H1 (cell line): Measurements from ENCODE around the gene LRCH2. TPM values are rescaled to one million over a fixed set of nuclear protein-coding genes. Genes with fewer than 3 reads are reported as not detected.

ENCODE experiments used
- CTCF ChIA-PET: fragments of 300-600 bp; sonication (Branson Sonifier 250); formaldehyde crosslinking; loops from one replicate; lab custom pipeline; 2021; ENCODE audit not compliant: partially characterized antibody; lab: Charles Lee
- POLR2A ChIA-PET: fragments of 300-600 bp; sonication (Branson Sonifier 250); formaldehyde crosslinking; loops from one replicate; lab custom pipeline; 2021; ENCODE audit warnings: inconsistent platforms; ENCODE audit not compliant: partially characterized antibody; lab: Charles Lee
- DNase-seq, 2 experiments: peaks; one replicate each; pipeline versions ENCODE4 v3.0.0 to v3.0.0-alpha.2; 2010 to 2022; ENCODE audit warnings: low spot score in 2 of 2, low read depth in 1 of 2, mixed read lengths in 1 of 2
- FAIRE-seq: peaks from 2 replicates; lab custom pipeline; 2011; peaks lifted over from hg19 to GRCh38; lab: Jason Lieb, UNC
- H2AFZ ChIP-seq: 2 replicates; pipeline ENCODE4 v1.8.1; 2012; ENCODE audit warnings: low read length, inconsistent platforms
- H2AK5ac ChIP-seq: 2 replicates; pipeline ENCODE4 v1.6.1; 2013; ENCODE audit warnings: low read depth, low read length
- H2BK120ac ChIP-seq: replicated peaks from 2 replicates; pipeline ENCODE3; 2013; ENCODE audit warnings: low read depth, low read length, inconsistent platforms
- H2BK12ac ChIP-seq: 2 replicates; pipeline ENCODE4 v1.6.1; 2013; ENCODE audit warnings: low read depth, low read length
- H2BK15ac ChIP-seq: 2 replicates; pipeline ENCODE4 v1.6.1; 2013; ENCODE audit warnings: low read length
- H2BK20ac ChIP-seq: 2 replicates; pipeline ENCODE4 v1.6.1; 2013; ENCODE audit warnings: low read length
- H2BK5ac ChIP-seq: 2 replicates; pipeline ENCODE4 v1.6.1; 2013; ENCODE audit warnings: low read depth, low read length
- H3K14ac ChIP-seq: 2 replicates; pipeline ENCODE4 v1.6.1; 2013; ENCODE audit warnings: inconsistent platforms; ENCODE audit not compliant: insufficient read length
- H3K18ac ChIP-seq: 2 replicates; pipeline ENCODE4 v1.6.1; 2013; ENCODE audit warnings: low read length; ENCODE audit errors: extremely low read depth
- H3K23ac ChIP-seq: 2 replicates; pipeline ENCODE4 v1.6.1; 2013; ENCODE audit warnings: inconsistent platforms; ENCODE audit not compliant: insufficient read length
- H3K23me2 ChIP-seq: 2 replicates; pipeline ENCODE4 v1.6.1; 2013; ENCODE audit warnings: low read depth, low read length
- H3K27ac ChIP-seq: 2 replicates; pipeline ENCODE4 v1.6.1; 2011; ENCODE audit warnings: low read depth, low read length, inconsistent platforms
- H3K27me3 ChIP-seq, 4 experiments: replicated peaks in 1 of 4; 1 replicate in 1 of 4; 2 replicates in 3 of 4; pipeline versions ENCODE4 v1.6.1 to v1.8.1; 2011 to 2013; ENCODE audit warnings: low read length in 3 of 4, mild to moderate bottlenecking in 3 of 4, inconsistent platforms in 2 of 4, mixed read lengths in 2 of 4, moderate library complexity in 1 of 4; ENCODE audit not compliant: control insufficient read depth in 3 of 4, insufficient read depth in 3 of 4; ENCODE audit errors: extremely low read depth in 1 of 4
- H3K36me3 ChIP-seq, 4 experiments: 2 replicates each; pipeline versions ENCODE4 v1.6.1 to v1.8.1; 2011 to 2013; ENCODE audit warnings: mild to moderate bottlenecking in 4 of 4, low read length in 3 of 4, moderate library complexity in 2 of 4, control low read depth in 1 of 4, inconsistent platforms in 1 of 4; ENCODE audit not compliant: insufficient read depth in 4 of 4, control insufficient read depth in 2 of 4
- H3K4ac ChIP-seq: replicated peaks from 2 replicates; pipeline ENCODE3; 2013; ENCODE audit warnings: low read length, low read depth, mixed read lengths, inconsistent platforms; ENCODE audit not compliant: insufficient read length
- H3K4me1 ChIP-seq, 4 experiments: replicated peaks in 1 of 4; 1 replicate in 1 of 4; 2 replicates in 3 of 4; pipeline versions ENCODE4 v1.6.1 to v1.8.1; 2011 to 2013; ENCODE audit warnings: low read length in 3 of 4, inconsistent platforms in 2 of 4, mixed read lengths in 1 of 4; ENCODE audit not compliant: insufficient read depth in 4 of 4, control insufficient read depth in 3 of 4
- H3K4me2 ChIP-seq, 2 experiments: 2 replicates each; pipeline versions ENCODE4 v1.6.1 to v1.8.1; 2011 to 2013; ENCODE audit warnings: low read depth in 2 of 2, low read length in 2 of 2, control low read depth in 1 of 2, inconsistent platforms in 1 of 2, mild to moderate bottlenecking in 1 of 2; ENCODE audit not compliant: insufficient read depth in 1 of 2
- H3K4me3 ChIP-seq, 4 experiments: fragments of 200-600, 300-600 bp in 1 of 4; sonication (generic), shearing (Covaris generic), sonication (Bioruptor Twin) in 1 of 4; 2 replicates each; pipeline versions ENCODE4 v1.5.1 to v1.8.1; 2011 to 2016; ENCODE audit warnings: low read length in 4 of 4, low read depth in 3 of 4, control low read depth in 2 of 4, inconsistent platforms in 2 of 4, mild to moderate bottlenecking in 2 of 4, mixed read lengths in 1 of 4, moderate library complexity in 1 of 4; ENCODE audit not compliant: insufficient read depth in 2 of 4; ENCODE audit errors: extremely low read depth in 1 of 4
- H3K56ac ChIP-seq: replicated peaks from 2 replicates; pipeline ENCODE3; 2013; ENCODE audit warnings: low read depth, mild to moderate bottlenecking, mixed read lengths, low read length, inconsistent platforms; ENCODE audit not compliant: insufficient read length
- H3K79me1 ChIP-seq: 2 replicates; pipeline ENCODE4 v1.6.1; 2013; ENCODE audit warnings: low read depth, low read length, control low read depth
- H3K79me2 ChIP-seq, 2 experiments: 2 replicates each; pipeline versions ENCODE4 v1.6.1 to v1.8.1; 2012 to 2013; ENCODE audit warnings: low read length in 2 of 2, mild to moderate bottlenecking in 2 of 2, inconsistent platforms in 1 of 2; ENCODE audit not compliant: insufficient read depth in 2 of 2, control insufficient read depth in 1 of 2
- H3K9ac ChIP-seq, 4 experiments: replicated peaks in 1 of 4; 1 replicate in 1 of 4; 2 replicates in 3 of 4; pipeline versions ENCODE4 v1.6.1 to v1.8.1; 2011 to 2013; ENCODE audit warnings: low read depth in 3 of 4, low read length in 3 of 4, control low read depth in 2 of 4, mild to moderate bottlenecking in 2 of 4, moderate library complexity in 2 of 4, inconsistent platforms in 1 of 4; ENCODE audit errors: extremely low read depth in 1 of 4
- H3K9me3 ChIP-seq, 2 experiments: 2 replicates each; pipeline versions ENCODE4 v1.6.1 to v1.8.1; 2012 to 2013; ENCODE audit warnings: mild to moderate bottlenecking in 2 of 2, moderate library complexity in 2 of 2, control low read depth in 1 of 2, inconsistent platforms in 1 of 2, low read depth in 1 of 2, low read length in 1 of 2, mixed read lengths in 1 of 2; ENCODE audit not compliant: insufficient read depth in 2 of 2
- H4K20me1 ChIP-seq, 2 experiments: replicated peaks in 1 of 2; 2 replicates each; pipeline versions ENCODE3 to v1.8.1; 2011 to 2013; ENCODE audit warnings: inconsistent platforms in 2 of 2, low read length in 2 of 2, mild to moderate bottlenecking in 1 of 2; ENCODE audit not compliant: insufficient read depth in 2 of 2, control insufficient read depth in 1 of 2
- H4K5ac ChIP-seq: 2 replicates; pipeline ENCODE4 v1.6.1; 2013; ENCODE audit warnings: low read length, low read depth, mixed read lengths, inconsistent platforms; ENCODE audit not compliant: insufficient read length
- H4K8ac ChIP-seq: 2 replicates; pipeline ENCODE4 v1.8.0; 2013; ENCODE audit warnings: mild to moderate bottlenecking, moderate library complexity, low read length, inconsistent platforms; ENCODE audit not compliant: insufficient read depth; ENCODE audit errors: extremely low read depth
- H4K91ac ChIP-seq: replicated peaks from 2 replicates; pipeline ENCODE3; 2013; ENCODE audit warnings: low read length, mixed read lengths, inconsistent platforms; ENCODE audit not compliant: insufficient read length
- JUND ChIP-seq: IDR thresholded peaks from 2 replicates; pipeline ENCODE4 v1.6.1; 2011; ENCODE audit warnings: mild to moderate bottlenecking, improper control_type of control experiment, low read length
- KDM5A ChIP-seq: fragments of 200-600 bp; IDR thresholded peaks from 2 replicates; pipeline ENCODE4 v1.7.1; 2012; ENCODE audit warnings: mild to moderate bottlenecking, low read length, inconsistent platforms, mixed read lengths
- SP2 ChIP-seq: IDR thresholded peaks from 2 replicates; pipeline ENCODE4 v1.6.1; 2012; ENCODE audit warnings: mild to moderate bottlenecking, low read length, inconsistent platforms
- TEAD4 ChIP-seq: IDR thresholded peaks from 2 replicates; pipeline ENCODE4 v1.6.1; 2012; ENCODE audit warnings: low read depth, low read length, inconsistent platforms, mixed read lengths
- WGBS, 2 experiments: shearing (Covaris generic) in 1 of 2; methylation state at CpG; one replicate each; pipeline versions ENCODE4 v1.1.6 to v1.1.7; 2013 to 2015; ENCODE audit warnings: low lambda C conversion rate in 2 of 2, mixed read lengths in 2 of 2, inconsistent platforms in 1 of 2, low coverage in 1 of 2, missing lambda C conversion rate in 1 of 2; ENCODE audit not compliant: insufficient replicate concordance in 2 of 2, insufficient coverage in 1 of 2, insufficient read length in 1 of 2; ENCODE audit errors: extremely low coverage in 1 of 2, missing lambda C conversion rate in 1 of 2; 5-methylcytosine and 5-hydroxymethylcytosine counted together
- polyA plus RNA-seq, 7 experiments: library from polyadenylated mRNA; depleted of rRNA in 3 of 7; stranded (reverse) in 5 of 7; unstranded in 2 of 7; fragments of >200 nt in 5 of 7; fragments of 200-250 nt in 2 of 7; gene quantifications; 1 replicate in 5 of 7; 2 replicates in 1 of 7; 4 replicates in 1 of 7; pipeline versions ENCODE4 v1.2.1 to v1.2.3, GENCODE V29; 2011 to 2013; ENCODE audit warnings: missing spikeins in 2 of 7, mixed read lengths in 2 of 7
- total RNA-seq: library from RNA; stranded (reverse); fragmentation: NEBNext Ultra II Directional; extraction: Animal tissue kit (Norgen Biotek cat#: 25700); gene quantifications from 2 replicates; pipeline ENCODE4 v1.2.1, GENCODE V29; 2021
- TF ChIP-seq, protein P1 (sequence below): IDR thresholded peaks from 2 replicates; pipeline ENCODE4 v1.6.1; 2012; ENCODE audit warnings: low read length, inconsistent platforms
- TF ChIP-seq, protein P2 (sequence below): IDR thresholded peaks from 2 replicates; pipeline ENCODE4 v1.6.1; 2012; ENCODE audit warnings: inconsistent platforms

Gene LRCH2
- total and polyA plus RNA-seq, 2 of the 8 experiments (the other 6 are each of a cell fraction or from before 2014, with no cell fraction given) = 1.5 to 5.5 TPM

GRCh38 chrX:115093191-115093590 is 140.7 kb downstream of the LRCH2 start:
- no peak overlapping the region for H3K23ac ChIP-seq
- H3K4me1 ChIP-seq = no peaks in the 10 kb centered on the region
- no peak overlapping the region for H2AK5ac ChIP-seq
- CTCF ChIA-PET = no interaction called here
- WGBS, 2 experiments = 86% methylated on average over 1 of the region's 1 CpG; no CpG with 5 or more reads in 1 of the 2 experiments
- no peaks in the 10 kb centered on the region for H3K23me2 ChIP-seq
- no peak overlapping the region for H3K18ac ChIP-seq
- no peak overlapping the region for H3K27ac ChIP-seq
- H4K5ac ChIP-seq = no peak overlapping the region
- no peak overlapping the region for H3K4ac ChIP-seq
- H3K9me3 ChIP-seq = no peaks in the 10 kb centered on the region
- H3K36me3 ChIP-seq = no peaks in the 10 kb centered on the region
- no peak overlapping the region for H2BK5ac ChIP-seq
- POLR2A ChIA-PET = no interaction called here
- no peak overlapping the region for H2BK120ac ChIP-seq
- H4K20me1 ChIP-seq = no peaks in the 10 kb centered on the region
- H2BK20ac ChIP-seq = no peak overlapping the region
- no peak overlapping the region for H2BK12ac ChIP-seq
- H3K56ac ChIP-seq = no peak overlapping the region
- H3K9ac ChIP-seq = no peak overlapping the region
- H3K79me2 ChIP-seq = no peaks in the 10 kb centered on the region
- H2AFZ ChIP-seq = no peak overlapping the region
- FAIRE-seq = no peak
- H3K27me3 ChIP-seq = no peaks in the 10 kb centered on the region
- H3K79me1 ChIP-seq = no peaks in the 10 kb centered on the region
- no peak overlapping the region for H3K4me3 ChIP-seq
- H3K14ac ChIP-seq = no peak overlapping the region
- no peak overlapping the region for H3K4me2 ChIP-seq
- H4K8ac ChIP-seq = no peak overlapping the region
- H2BK15ac ChIP-seq = no peak overlapping the region
- no peak for DNase-seq
- no peak overlapping the region for H4K91ac ChIP-seq
- TF ChIP-seq KDM5A (no peak), TEAD4 (no peak), SP2 (no peak), JUND (no peak)
- TF ChIP-seq, protein P1, sequence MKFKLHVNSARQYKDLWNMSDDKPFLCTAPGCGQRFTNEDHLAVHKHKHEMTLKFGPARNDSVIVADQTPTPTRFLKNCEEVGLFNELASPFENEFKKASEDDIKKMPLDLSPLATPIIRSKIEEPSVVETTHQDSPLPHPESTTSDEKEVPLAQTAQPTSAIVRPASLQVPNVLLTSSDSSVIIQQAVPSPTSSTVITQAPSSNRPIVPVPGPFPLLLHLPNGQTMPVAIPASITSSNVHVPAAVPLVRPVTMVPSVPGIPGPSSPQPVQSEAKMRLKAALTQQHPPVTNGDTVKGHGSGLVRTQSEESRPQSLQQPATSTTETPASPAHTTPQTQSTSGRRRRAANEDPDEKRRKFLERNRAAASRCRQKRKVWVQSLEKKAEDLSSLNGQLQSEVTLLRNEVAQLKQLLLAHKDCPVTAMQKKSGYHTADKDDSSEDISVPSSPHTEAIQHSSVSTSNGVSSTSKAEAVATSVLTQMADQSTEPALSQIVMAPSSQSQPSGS = no peak
- TF ChIP-seq, protein P2, sequence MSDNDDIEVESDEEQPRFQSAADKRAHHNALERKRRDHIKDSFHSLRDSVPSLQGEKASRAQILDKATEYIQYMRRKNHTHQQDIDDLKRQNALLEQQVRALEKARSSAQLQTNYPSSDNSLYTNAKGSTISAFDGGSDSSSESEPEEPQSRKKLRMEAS = no peak
